Body of pancreas (tissue), 4 donors: ENCODE results near the gene TNFRSF18. TPM values are rescaled to one million over a fixed set of nuclear protein-coding genes. Genes with fewer than 3 reads are reported as not detected.

Source experiments
- ATAC-seq: fragments of 150-250 bp; one replicate; pipeline ENCODE4 v1.9.1; 2016
- DNase-seq, 4 donors: peaks; one replicate each; pipeline ENCODE4 v3.0.0-alpha.2; 2019
- H3K27ac ChIP-seq, 4 donors: fragments of 200-600 bp; sonication (generic); 1 replicate in 3 of 4; 2 replicates in 1 of 4; pipeline versions ENCODE4 v1.5.1 to v1.6.1; 2016 to 2019; ENCODE audit warnings: mild to moderate bottlenecking in 1 of 4, mixed read lengths in 1 of 4, moderate library complexity in 1 of 4
- H3K27me3 ChIP-seq, 2 donors: fragments of 200-600 bp; sonication (generic); one replicate each; pipeline ENCODE4 v1.6.0; 2016; ENCODE audit warnings: mild to moderate bottlenecking in 1 of 2
- H3K36me3 ChIP-seq, 2 donors: fragments of 200-600 bp; sonication (generic); replicated peaks in 1 of 2; 2 replicates each; pipeline ENCODE4 v1.5.1; 2016; ENCODE audit warnings: low read depth in 2 of 2; ENCODE audit not compliant: insufficient read depth in 1 of 2
- H3K4me1 ChIP-seq: fragments of 200-600 bp; sonication (generic); one replicate; pipeline ENCODE4 v1.6.0; 2016
- H3K4me3 ChIP-seq, 2 donors: fragments of 200-600 bp; sonication (generic); 1 replicate in 1 of 2; 2 replicates in 1 of 2; pipeline ENCODE4 v1.5.1; 2016 to 2019
- H3K9me3 ChIP-seq, 3 donors: fragments of 200-600 bp; sonication (generic); 1 replicate in 2 of 3; 2 replicates in 1 of 3; pipeline ENCODE4 v1.5.1; 2016
- POLR2A ChIP-seq, 3 donors: fragments of 450-650 bp; IDR thresholded peaks; one replicate each; pipeline ENCODE4 v1.6.1; 2016; ENCODE audit warnings: antibody characterized with exemption in 3 of 3, mild to moderate bottlenecking in 2 of 3
- WGBS, 2 donors: methylation state at CpG; one replicate each; pipeline ENCODE4 v1.1.5; 2017; 5-methylcytosine and 5-hydroxymethylcytosine counted together
- intact Hi-C: fragments of 100-400 bp; cut with DNase I; formaldehyde crosslinking; loops from one replicate; pipeline ENCODE4 v1.15.1; 2023
- total RNA-seq, 2 donors: library from RNA; depleted of rRNA; stranded (reverse); fragments of >200 nt; gene quantifications; one replicate each; pipeline ENCODE4 v1.1.0, GENCODE V29; 2016
- TF ChIP-seq, protein P1 (sequence below), 7 experiments: fragments of 450-650 bp in 4 of 7; fragments of 200-600 bp in 3 of 7; sonication (generic) in 3 of 7; IDR thresholded peaks; one replicate each; pipeline ENCODE4 v1.5.1; 2016 to 2019; ENCODE audit warnings: antibody characterized with exemption in 7 of 7

Gene TNFRSF18
- total RNA-seq, 2 donors from 2014 or later: not detected

DNA sequence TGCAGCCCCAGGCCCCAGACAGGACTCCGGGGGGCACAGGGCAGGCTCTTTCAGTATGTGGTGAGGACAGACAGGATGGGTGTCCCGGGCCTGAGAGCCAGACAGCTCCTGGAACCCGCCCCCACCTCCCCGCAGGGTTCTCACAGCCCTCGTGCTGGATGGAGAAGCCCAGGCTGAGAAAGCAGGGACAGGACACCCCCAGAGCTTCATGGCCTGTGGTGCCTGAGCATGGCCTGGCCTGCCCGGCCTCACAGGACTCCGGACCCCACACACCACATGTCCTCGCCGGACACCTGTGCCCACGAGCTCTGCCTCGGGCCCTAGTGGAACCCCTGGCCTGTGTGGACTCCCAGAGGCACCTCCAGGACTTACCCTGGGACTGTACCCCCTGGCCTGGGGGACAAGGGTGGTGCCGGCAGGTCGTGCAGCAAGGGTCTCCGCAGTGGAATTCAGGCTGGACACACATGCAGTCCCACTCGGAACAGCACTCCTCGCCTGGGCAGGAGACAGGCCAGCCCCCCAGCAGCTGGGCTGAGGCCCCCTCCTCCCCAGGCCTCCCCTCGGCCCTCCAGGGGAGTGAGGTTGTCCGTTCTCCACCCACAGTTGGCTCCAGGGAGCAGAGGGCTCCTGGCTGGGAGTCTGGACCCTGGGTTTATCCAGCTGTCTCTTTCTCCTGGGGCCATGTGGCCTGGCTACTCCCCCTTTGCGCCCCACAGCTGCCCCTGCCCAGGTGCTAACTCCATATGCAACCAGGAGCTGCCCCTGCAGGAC is 1.2 kb downstream of the TNFRSF18 start:
- intact Hi-C loops: no loop called here
- TF ChIP-seq, protein P1, sequence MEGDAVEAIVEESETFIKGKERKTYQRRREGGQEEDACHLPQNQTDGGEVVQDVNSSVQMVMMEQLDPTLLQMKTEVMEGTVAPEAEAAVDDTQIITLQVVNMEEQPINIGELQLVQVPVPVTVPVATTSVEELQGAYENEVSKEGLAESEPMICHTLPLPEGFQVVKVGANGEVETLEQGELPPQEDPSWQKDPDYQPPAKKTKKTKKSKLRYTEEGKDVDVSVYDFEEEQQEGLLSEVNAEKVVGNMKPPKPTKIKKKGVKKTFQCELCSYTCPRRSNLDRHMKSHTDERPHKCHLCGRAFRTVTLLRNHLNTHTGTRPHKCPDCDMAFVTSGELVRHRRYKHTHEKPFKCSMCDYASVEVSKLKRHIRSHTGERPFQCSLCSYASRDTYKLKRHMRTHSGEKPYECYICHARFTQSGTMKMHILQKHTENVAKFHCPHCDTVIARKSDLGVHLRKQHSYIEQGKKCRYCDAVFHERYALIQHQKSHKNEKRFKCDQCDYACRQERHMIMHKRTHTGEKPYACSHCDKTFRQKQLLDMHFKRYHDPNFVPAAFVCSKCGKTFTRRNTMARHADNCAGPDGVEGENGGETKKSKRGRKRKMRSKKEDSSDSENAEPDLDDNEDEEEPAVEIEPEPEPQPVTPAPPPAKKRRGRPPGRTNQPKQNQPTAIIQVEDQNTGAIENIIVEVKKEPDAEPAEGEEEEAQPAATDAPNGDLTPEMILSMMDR (IDR thresholded peaks at IDR 0.05): no peak
- no peak for TF ChIP-seq POLR2A (IDR thresholded peaks at IDR 0.05)
- Histone ChIP-seq H3K4me1 (peaks cover 26% of the 10 kb centered on the region), H3K4me3 (no peak overlapping the region), H3K27me3 (peaks cover 0 to 27% of the 10 kb centered on the region in 2 donors), H3K36me3 (no peaks in the 10 kb centered on the region), H3K27ac (no peak overlapping the region), H3K9me3 (no peaks in the 10 kb centered on the region)
- DNase-seq: no peak
- ATAC-seq: no peak
- 82 to 87% methylated on average over 3 to 18 of the region's 19 CpGs for WGBS, 2 donors

DNA sequence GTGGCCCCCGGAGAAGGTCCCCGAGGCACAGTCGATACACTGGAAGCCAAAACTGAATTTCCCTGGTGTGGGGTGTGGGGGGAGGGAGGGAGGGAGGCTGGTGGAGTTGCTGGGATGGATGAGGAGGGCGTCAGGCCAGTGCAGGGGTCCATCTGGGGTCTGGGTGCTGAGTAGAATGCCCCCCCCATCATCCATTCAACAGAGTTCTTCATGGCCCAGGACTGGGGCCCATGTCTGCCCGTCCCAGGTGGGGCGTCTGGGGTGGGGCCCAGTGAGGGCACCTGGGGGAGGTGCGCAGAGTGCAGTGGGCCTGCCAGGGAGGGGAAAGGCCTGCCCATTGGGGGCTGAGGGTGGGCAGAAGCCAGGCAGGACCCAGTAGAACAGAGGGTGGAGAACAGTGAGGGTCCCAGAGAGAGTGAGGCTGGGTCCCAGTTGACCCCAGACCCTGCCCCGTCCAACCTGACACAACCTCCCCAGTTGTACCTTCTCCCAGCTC is 1.9 kb downstream of the TNFRSF18 start:
- TF ChIP-seq, protein P1 (IDR thresholded peaks at IDR 0.05): no peak
- TF ChIP-seq POLR2A (IDR thresholded peaks at IDR 0.05): no peak
- intact Hi-C loops: no loop called here
- 53 to 88% methylated on average over 3 to 8 of the region's 8 CpGs for WGBS, 2 donors
- ATAC-seq (no peak), DNase-seq (no peak)
- peaks cover 0 to 28% of the 10 kb centered on the region in 2 donors for H3K27me3 ChIP-seq
- H3K36me3 ChIP-seq: no peaks in the 10 kb centered on the region
- H3K9me3 ChIP-seq: no peaks in the 10 kb centered on the region
- H3K4me3 ChIP-seq: no peak overlapping the region
- no peak overlapping the region for H3K27ac ChIP-seq
- peaks cover 26% of the 10 kb centered on the region for H3K4me1 ChIP-seq

DNA sequence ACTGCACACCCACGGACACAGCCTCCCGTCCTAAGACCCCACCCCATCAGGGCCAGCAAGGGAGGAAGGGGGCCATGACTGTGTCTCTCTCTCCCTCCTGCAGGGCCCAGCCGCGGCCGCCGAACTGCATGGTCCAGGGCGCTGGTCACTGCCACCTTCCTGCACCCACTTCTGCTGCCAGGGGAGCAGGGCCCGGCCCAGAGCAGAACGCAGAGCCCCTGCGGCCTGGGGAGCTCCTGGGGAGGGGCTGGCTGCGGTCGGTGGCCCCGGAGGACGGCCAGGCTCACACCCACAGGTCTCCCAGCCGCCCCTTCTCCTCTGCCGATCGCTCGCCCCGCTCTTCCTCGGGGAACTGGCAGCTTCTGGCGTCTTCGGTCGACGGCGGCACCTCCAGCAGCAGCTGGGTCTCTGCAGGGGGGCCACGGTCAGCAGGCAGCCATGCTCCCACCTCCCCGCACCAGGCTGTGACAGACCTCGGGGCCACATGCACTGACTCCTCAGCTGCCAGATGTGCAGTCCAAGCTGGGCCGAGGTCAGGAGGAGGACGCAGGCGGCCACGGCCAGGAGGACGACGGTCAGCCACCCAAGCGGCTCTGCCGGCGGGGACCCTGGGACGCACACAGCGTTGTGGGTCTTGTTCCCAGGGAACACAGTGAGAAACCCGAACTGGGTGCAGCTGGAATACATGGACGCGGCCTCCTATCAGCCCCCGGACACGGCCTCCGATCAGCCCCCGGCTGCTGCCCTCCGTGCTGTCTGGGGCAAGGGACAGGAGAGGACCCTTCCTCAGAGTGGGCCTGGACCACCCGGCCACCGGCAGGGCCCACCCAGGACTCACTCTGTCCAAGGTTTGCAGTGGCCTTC is 2.6 kb downstream of the TNFRSF18 start:
- 20 to 73% methylated on average over 1 to 48 of the region's 49 CpGs for WGBS, 2 donors
- intact Hi-C loops: no loop called here
- no peak for TF ChIP-seq POLR2A (IDR thresholded peaks at IDR 0.05)
- TF ChIP-seq, protein P1 (IDR thresholded peaks at IDR 0.05): no peak
- H3K36me3 ChIP-seq: no peaks in the 10 kb centered on the region
- ATAC-seq: no peak
- peaks cover 0 to 28% of the 10 kb centered on the region in 2 donors for H3K27me3 ChIP-seq
- H3K27ac ChIP-seq: no peak overlapping the region
- no peak for DNase-seq
- H3K4me1 ChIP-seq: peaks cover 26% of the 10 kb centered on the region
- H3K9me3 ChIP-seq: no peaks in the 10 kb centered on the region
- H3K4me3 ChIP-seq: no peak overlapping the region

DNA sequence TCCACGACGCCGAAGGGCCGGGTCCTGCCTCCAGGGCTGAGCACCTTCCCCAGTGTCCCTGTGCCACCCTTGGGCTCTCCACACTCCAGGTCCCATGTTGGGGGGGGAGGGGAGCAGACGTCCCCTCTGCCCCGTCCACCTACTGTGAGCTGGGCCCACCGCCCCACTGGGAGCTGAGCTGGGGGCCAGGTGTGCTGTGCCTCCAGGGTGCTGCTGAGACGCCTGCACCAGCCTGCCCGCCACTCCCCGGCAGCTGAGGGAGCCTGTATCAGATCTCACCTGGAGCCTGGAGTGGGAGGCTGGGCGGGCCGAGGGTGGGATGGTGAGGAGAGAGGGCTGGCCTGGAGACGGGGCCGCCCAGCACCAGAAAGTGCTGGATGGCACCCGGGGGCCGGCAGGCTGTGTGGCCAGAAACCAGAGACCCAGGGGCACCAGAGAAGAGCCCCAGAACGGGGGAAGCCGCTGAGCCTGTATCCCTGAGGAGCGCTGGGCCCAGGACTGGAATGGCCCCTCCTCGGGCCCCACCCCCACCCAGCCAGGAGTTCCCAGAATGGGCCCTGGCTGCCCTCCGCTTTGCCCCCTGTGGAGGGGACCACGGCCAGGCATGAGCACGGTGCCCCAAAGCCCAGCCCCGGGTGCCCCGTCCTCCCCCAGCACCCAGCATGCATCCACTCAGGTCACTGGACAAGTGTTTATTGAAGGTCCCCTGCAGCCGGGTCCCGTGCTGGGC is 3.4 kb downstream of the TNFRSF18 start:
- WGBS, 2 donors: 61 to 65% methylated on average over 10 to 14 of the region's 27 CpGs
- no peak overlapping the region for H3K27ac ChIP-seq
- no peaks in the 10 kb centered on the region for H3K36me3 ChIP-seq
- ATAC-seq: no peak
- H3K9me3 ChIP-seq: no peaks in the 10 kb centered on the region
- peaks cover 0 to 28% of the 10 kb centered on the region in 2 donors for H3K27me3 ChIP-seq
- intact Hi-C loops: no loop called here
- peaks cover 21% of the 10 kb centered on the region for H3K4me1 ChIP-seq
- no peak for DNase-seq
- TF ChIP-seq POLR2A (IDR thresholded peaks at IDR 0.05): no peak
- TF ChIP-seq, protein P1 (IDR thresholded peaks at IDR 0.05): no peak
- H3K4me3 ChIP-seq: no peak overlapping the region
